HEK293 (cell line): ENCODE results near the gene TOP3B.

Source experiments
- CTCF ChIA-PET: fragments of 350-600 bp; formaldehyde crosslinking; extraction: SDS; loops from one replicate; lab custom pipeline; 2021; ENCODE audit warnings: antibody characterized with exemption; lab: Yijun Ruan, JAX
- POLR2A ChIA-PET: fragments of 300-600 bp; formaldehyde crosslinking; extraction: SDS; loops from one replicate; lab custom pipeline; 2020; ENCODE audit warnings: antibody characterized with exemption, inconsistent platforms; lab: Yijun Ruan, JAX
- H3K27ac ChIP-seq: fragments of 200-500 bp; sonication (Bioruptor generic); 2 replicates; pipeline ENCODE4 v1.5.1; 2014; ENCODE audit warnings: low read depth, low read length, control low read depth, inconsistent platforms; ENCODE audit errors: extremely low read depth
- H3K36me3 ChIP-seq, 2 experiments: fragments of 200-500 bp in 1 of 2; sonication (Bioruptor generic) in 1 of 2; 1 replicate in 1 of 2; 2 replicates in 1 of 2; pipeline ENCODE4 v1.5.1; 2014 to 2017; ENCODE audit warnings: inconsistent platforms in 2 of 2, low read length in 2 of 2; ENCODE audit not compliant: control insufficient read depth in 2 of 2, insufficient read depth in 1 of 2
- H3K4me1 ChIP-seq: fragments of 200-500 bp; sonication (Bioruptor generic); 2 replicates; pipeline ENCODE4 v1.5.1; 2014; ENCODE audit warnings: mild to moderate bottlenecking, low read length, inconsistent platforms; ENCODE audit not compliant: control insufficient read depth, insufficient read depth
- H3K4me3 ChIP-seq: 2 replicates; pipeline ENCODE4 v1.5.1; 2011; ENCODE audit warnings: low read depth, mild to moderate bottlenecking, control low read depth, low read length, moderate library complexity
- H3K9me3 ChIP-seq: fragments of 200-500 bp; sonication (Bioruptor generic); 2 replicates; pipeline ENCODE4 v1.5.1; 2014; ENCODE audit warnings: low read depth, low read length, inconsistent platforms; ENCODE audit not compliant: control insufficient read depth, insufficient read depth
- IKZF3 ChIP-seq: fragments of 450-650 bp; IDR thresholded peaks from 2 replicates; pipeline ENCODE4 v1.5.0; 2018; ENCODE audit warnings: missing biosample characterization, mild to moderate bottlenecking, missing genetic modification characterization, moderate library complexity
- KLF17 ChIP-seq: fragments of 450-650 bp; formaldehyde crosslinking; IDR thresholded peaks from 2 replicates; pipeline ENCODE4 v1.5.1; 2016; ENCODE audit warnings: missing biosample characterization, missing genetic modification characterization
- SCRT2 ChIP-seq: fragments of 450-650 bp; formaldehyde crosslinking; IDR thresholded peaks from 2 replicates; pipeline ENCODE4 v1.5.1; 2016; ENCODE audit warnings: missing biosample characterization, missing genetic modification characterization
- ZIC2 ChIP-seq: fragments of 450-650 bp; formaldehyde crosslinking; IDR thresholded peaks from 2 replicates; pipeline ENCODE4 v1.5.1; 2016; ENCODE audit warnings: missing biosample characterization, missing genetic modification characterization
- ZNF174 ChIP-seq: fragments of 450-650 bp; formaldehyde crosslinking; IDR thresholded peaks from 2 replicates; pipeline ENCODE4 v1.5.0; 2017; ENCODE audit warnings: missing biosample characterization, mild to moderate bottlenecking, missing genetic modification characterization
- ZNF19 ChIP-seq: fragments of 450-650 bp; formaldehyde crosslinking; IDR thresholded peaks from 2 replicates; pipeline ENCODE4; 2016; ENCODE audit warnings: missing biosample characterization, missing genetic modification characterization, low read depth
- ZNF239 ChIP-seq: fragments of 450-650 bp; formaldehyde crosslinking; IDR thresholded peaks from 2 replicates; pipeline ENCODE4 v1.5.1; 2016; ENCODE audit warnings: missing biosample characterization, missing genetic modification characterization
- ZNF362 ChIP-seq: fragments of 450-650 bp; formaldehyde crosslinking; IDR thresholded peaks from 2 replicates; pipeline ENCODE4 v1.5.1; 2016; ENCODE audit warnings: missing biosample characterization, missing genetic modification characterization
- ZNF37A ChIP-seq: fragments of 450-650 bp; IDR thresholded peaks from 2 replicates; pipeline ENCODE4 v1.5.1; 2018; ENCODE audit warnings: missing biosample characterization, missing genetic modification characterization
- ZNF521 ChIP-seq: fragments of 450-650 bp; formaldehyde crosslinking; IDR thresholded peaks from 2 replicates; pipeline ENCODE4 v1.5.1; 2017; ENCODE audit warnings: missing biosample characterization, mild to moderate bottlenecking, missing genetic modification characterization
- ZNF544 ChIP-seq: fragments of 450-650 bp; formaldehyde crosslinking; IDR thresholded peaks from 2 replicates; pipeline ENCODE4 v1.5.0; 2017; ENCODE audit warnings: missing biosample characterization, missing genetic modification characterization
- ZNF555 ChIP-seq: fragments of 450-650 bp; formaldehyde crosslinking; conservative IDR thresholded peaks from 2 replicates; pipeline ENCODE4 v1.5.1; 2017; ENCODE audit warnings: missing biosample characterization, mild to moderate bottlenecking, missing genetic modification characterization, inconsistent platforms
- ZNF560 ChIP-seq: fragments of 450-650 bp; formaldehyde crosslinking; IDR thresholded peaks from 2 replicates; pipeline ENCODE4 v1.5.1; 2017; ENCODE audit warnings: missing biosample characterization, missing genetic modification characterization, borderline replicate concordance
- ZNF585B ChIP-seq: fragments of 450-650 bp; formaldehyde crosslinking; IDR thresholded peaks from 2 replicates; pipeline ENCODE4 v1.5.1; 2016; ENCODE audit warnings: missing biosample characterization, missing genetic modification characterization
- ZNF610 ChIP-seq: fragments of 450-650 bp; formaldehyde crosslinking; IDR thresholded peaks from 2 replicates; pipeline ENCODE4 v1.5.1; 2016; ENCODE audit warnings: missing biosample characterization, missing genetic modification characterization, borderline replicate concordance
- ZNF654 ChIP-seq: fragments of 450-650 bp; formaldehyde crosslinking; IDR thresholded peaks from 2 replicates; pipeline ENCODE4 v1.5.1; 2016; ENCODE audit warnings: low read depth, missing biosample characterization, missing genetic modification characterization
- ZNF660 ChIP-seq: fragments of 450-650 bp; IDR thresholded peaks from 2 replicates; pipeline ENCODE4 v1.5.1; 2018; ENCODE audit warnings: missing biosample characterization, mild to moderate bottlenecking, missing genetic modification characterization
- ZNF830 ChIP-seq: fragments of 450-650 bp; IDR thresholded peaks from 2 replicates; pipeline ENCODE4 v1.5.0; 2018; ENCODE audit warnings: missing biosample characterization, missing genetic modification characterization, low read depth, mild to moderate bottlenecking, moderate library complexity
- ZNF843 ChIP-seq: fragments of 450-650 bp; formaldehyde crosslinking; IDR thresholded peaks from 2 replicates; pipeline ENCODE4 v1.5.1; 2016; ENCODE audit warnings: missing biosample characterization, missing genetic modification characterization
- TF ChIP-seq, protein P1 (sequence below): fragments of 450-650 bp; formaldehyde crosslinking; IDR thresholded peaks from 2 replicates; pipeline ENCODE4 v1.5.1; 2016; ENCODE audit warnings: missing biosample characterization, missing genetic modification characterization
- TF ChIP-seq, protein P2 (sequence below): fragments of 450-650 bp; formaldehyde crosslinking; IDR thresholded peaks from 2 replicates; pipeline ENCODE4 v1.5.1; 2016; ENCODE audit warnings: missing biosample characterization, missing genetic modification characterization

The TOP3B gene

DNA sequence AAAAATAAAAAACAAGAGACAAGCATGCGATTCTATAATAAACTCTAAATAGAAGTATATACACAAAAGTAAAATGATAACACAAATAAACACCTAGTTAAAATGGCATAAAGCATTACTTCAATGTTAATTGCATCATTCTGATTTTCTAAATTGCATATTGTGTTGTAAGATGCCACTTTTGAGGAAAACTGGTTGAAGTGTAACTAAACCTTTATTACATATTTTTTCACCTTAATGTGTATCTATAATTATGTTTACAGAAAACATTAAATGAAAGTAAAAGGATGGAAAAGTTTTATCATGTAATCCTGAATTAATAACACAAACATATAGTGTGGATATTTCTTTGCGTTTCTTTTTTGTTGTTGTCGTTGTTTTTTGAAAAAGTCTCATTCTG is 45.4 kb upstream of the TOP3B start (continued):
- no peak for TF ChIP-seq ZNF239 (tag by site-specific recombination)
- TF ChIP-seq, protein P1, sequence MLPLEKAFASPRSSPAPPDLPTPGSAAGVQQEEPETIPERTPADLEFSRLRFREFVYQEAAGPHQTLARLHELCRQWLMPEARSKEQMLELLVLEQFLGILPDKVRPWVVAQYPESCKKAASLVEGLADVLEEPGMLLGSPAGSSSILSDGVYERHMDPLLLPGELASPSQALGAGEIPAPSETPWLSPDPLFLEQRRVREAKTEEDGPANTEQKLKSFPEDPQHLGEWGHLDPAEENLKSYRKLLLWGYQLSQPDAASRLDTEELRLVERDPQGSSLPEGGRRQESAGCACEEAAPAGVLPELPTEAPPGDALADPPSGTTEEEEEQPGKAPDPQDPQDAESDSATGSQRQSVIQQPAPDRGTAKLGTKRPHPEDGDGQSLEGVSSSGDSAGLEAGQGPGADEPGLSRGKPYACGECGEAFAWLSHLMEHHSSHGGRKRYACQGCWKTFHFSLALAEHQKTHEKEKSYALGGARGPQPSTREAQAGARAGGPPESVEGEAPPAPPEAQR (tag by site-specific recombination), result no peak

- no peaks in the 10 kb centered on the region for H3K9me3 ChIP-seq
- no peak for TF ChIP-seq ZIC2 (tag by site-specific recombination)
- TF ChIP-seq, all 188 proteins: peak for 0
- CTCF ChIA-PET, result interaction anchor here (0.7 to 2.2 kb wide), 3 partner anchors 35 to 550 kb away, joined by 6 to 7 read pairs (median 7); no protein-coding TSS in a partner anchor
- no peaks in the 10 kb centered on the region for H3K36me3 ChIP-seq
- no peak overlapping the region for H3K27ac ChIP-seq
- POLR2A ChIA-PET, result no interaction called here
- no peaks in the 10 kb centered on the region for H3K4me1 ChIP-seq
- no peak overlapping the region for H3K4me3 ChIP-seq
Observed at GRCh38 chr22:22026157-22026831, 43.7 kb upstream of the TOP3B start.

GRCh38 chr22:22025320-22026156 is 43.0 kb upstream of the TOP3B start:
- CTCF ChIA-PET, result interaction anchor here (0.7 kb wide), 1 partner anchor 508 kb away, joined by 3 read pairs; no protein-coding TSS in a partner anchor
- Histone ChIP-seq H3K27ac (no peak overlapping the region), H3K36me3 (no peaks in the 10 kb centered on the region), H3K4me1 (no peaks in the 10 kb centered on the region), H3K9me3 (no peaks in the 10 kb centered on the region), H3K4me3 (no peak overlapping the region)
- POLR2A ChIA-PET, result no interaction called here
- no peak for TF ChIP-seq ZNF585B (tag by site-specific recombination)
- no peak for TF ChIP-seq ZNF521 (tag by site-specific recombination)
- TF ChIP-seq ZNF654 (tag by site-specific recombination), result no peak
- TF ChIP-seq ZNF555 (tag by site-specific recombination), result no peak

GRCh38 chr22:22024440-22024839 is 41.9 kb upstream of the TOP3B start:
- POLR2A ChIA-PET, result no interaction called here
- Histone ChIP-seq H3K4me3 (no peak overlapping the region), H3K4me1 (no peaks in the 10 kb centered on the region), H3K36me3 (no peaks in the 10 kb centered on the region), H3K27ac (no peak overlapping the region)
- CTCF ChIA-PET, result interaction anchor here (0.7 kb wide), 1 partner anchor 484 kb away, joined by 3 read pairs; the partner anchor contains the start of gene ZNF280B
- no peak for TF ChIP-seq ZNF654 (tag by site-specific recombination)
- no peak for TF ChIP-seq ZNF560 (tag by site-specific recombination)
- no peak for TF ChIP-seq ZNF362 (tag by site-specific recombination)
- TF ChIP-seq ZNF37A (tag by site-specific recombination), result no peak
- TF ChIP-seq IKZF3 (tag by site-specific recombination), result no peak
- TF ChIP-seq ZNF19 (tag by site-specific recombination), result no peak
- TF ChIP-seq ZNF830 (tag by site-specific recombination), result no peak
- no peak for TF ChIP-seq ZNF544 (tag by site-specific recombination)
- TF ChIP-seq, protein P2, sequence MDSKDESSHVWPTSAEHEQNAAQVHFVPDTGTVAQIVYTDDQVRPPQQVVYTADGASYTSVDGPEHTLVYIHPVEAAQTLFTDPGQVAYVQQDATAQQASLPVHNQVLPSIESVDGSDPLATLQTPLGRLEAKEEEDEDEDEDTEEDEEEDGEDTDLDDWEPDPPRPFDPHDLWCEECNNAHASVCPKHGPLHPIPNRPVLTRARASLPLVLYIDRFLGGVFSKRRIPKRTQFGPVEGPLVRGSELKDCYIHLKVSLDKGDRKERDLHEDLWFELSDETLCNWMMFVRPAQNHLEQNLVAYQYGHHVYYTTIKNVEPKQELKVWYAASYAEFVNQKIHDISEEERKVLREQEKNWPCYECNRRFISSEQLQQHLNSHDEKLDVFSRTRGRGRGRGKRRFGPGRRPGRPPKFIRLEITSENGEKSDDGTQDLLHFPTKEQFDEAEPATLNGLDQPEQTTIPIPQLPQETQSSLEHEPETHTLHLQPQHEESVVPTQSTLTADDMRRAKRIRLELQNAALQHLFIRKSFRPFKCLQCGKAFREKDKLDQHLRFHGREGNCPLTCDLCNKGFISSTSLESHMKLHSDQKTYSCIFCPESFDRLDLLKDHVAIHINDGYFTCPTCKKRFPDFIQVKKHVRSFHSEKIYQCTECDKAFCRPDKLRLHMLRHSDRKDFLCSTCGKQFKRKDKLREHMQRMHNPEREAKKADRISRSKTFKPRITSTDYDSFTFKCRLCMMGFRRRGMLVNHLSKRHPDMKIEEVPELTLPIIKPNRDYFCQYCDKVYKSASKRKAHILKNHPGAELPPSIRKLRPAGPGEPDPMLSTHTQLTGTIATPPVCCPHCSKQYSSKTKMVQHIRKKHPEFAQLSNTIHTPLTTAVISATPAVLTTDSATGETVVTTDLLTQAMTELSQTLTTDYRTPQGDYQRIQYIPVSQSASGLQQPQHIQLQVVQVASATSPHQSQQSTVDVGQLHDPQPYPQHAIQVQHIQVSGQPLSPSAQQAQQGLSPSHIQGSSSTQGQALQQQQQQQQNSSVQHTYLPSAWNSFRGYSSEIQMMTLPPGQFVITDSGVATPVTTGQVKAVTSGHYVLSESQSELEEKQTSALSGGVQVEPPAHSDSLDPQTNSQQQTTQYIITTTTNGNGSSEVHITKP, result no peak
- no peak for TF ChIP-seq ZNF174 (tag by site-specific recombination)
- no peak for TF ChIP-seq KLF17
- TF ChIP-seq ZNF660, result no peak
- no peak for TF ChIP-seq SCRT2 (tag by site-specific recombination)
- TF ChIP-seq ZNF843, result no peak
- TF ChIP-seq ZNF610 (tag by site-specific recombination), result no peak
- TF ChIP-seq, all 188 proteins: peak for 0
- H3K9me3 ChIP-seq, result no peaks in the 10 kb centered on the region
